ENCODE measurements around the gene EOMES. TPM values are rescaled to one million over a fixed set of nuclear protein-coding genes. Genes with fewer than 3 reads are reported as not detected.
A peak's percentile ranks its signal among the peaks of the same experiment; 100 is the strongest.
"Not testable (repeated sequence)": the region's sequence is repeated elsewhere in the genome, so short reads cannot be mapped to it uniquely, and the experiment has no call there.

Gene EOMES
- total RNA-seq: 1 to 10 TPM in 1 of 2 donors, under 1 TPM in 1; 0.29 to 1.7 TPM

- no peak within 1 kb of the TSS for H3K27ac Mint-ChIP-seq
- ATAC-seq: peak; percentile 66 to 79
- no peaks in the 10 kb centered on the region for H3K9me3 Mint-ChIP-seq
- peaks cover 0 to 14% of the 10 kb centered on the region in 2 donors for H3K36me3 Mint-ChIP-seq
- DNase-seq (ENCODE audit: low spot score in 2 of 2): peak; percentile 62 to 74
Observed at GRCh38 chr3:27721717-27722564, at the start of gene EOMES. Gene EOMES (minus strand): TSS chr3:27722323. CDS start chr3:27722294, 29 bp downstream.

DNA sequence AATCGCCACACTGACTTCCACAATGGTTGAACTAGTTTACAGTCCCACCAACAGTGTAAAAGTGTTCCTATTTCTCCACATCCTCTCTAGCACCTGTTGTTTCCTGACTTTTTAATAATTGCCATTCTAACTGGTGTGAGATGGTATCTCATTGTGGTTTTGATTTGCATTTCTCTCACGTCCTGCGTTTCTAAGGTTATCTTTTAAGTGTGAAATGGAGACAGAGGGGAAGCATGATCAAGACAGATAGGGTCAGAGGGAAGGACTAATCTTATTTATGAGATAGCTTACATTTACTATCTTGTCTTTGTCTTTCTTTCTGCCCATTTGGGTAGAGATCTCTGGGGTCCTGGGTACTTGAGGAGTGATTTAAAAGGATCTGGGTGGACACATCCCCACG lies 48.3 kb upstream of the EOMES start:
- DNase-seq (ENCODE audit: low spot score in 2 of 2); H3K27ac Mint-ChIP-seq; H3K36me3 Mint-ChIP-seq; ATAC-seq; H3K9me3 Mint-ChIP-seq: not testable (repeated sequence)

DNA sequence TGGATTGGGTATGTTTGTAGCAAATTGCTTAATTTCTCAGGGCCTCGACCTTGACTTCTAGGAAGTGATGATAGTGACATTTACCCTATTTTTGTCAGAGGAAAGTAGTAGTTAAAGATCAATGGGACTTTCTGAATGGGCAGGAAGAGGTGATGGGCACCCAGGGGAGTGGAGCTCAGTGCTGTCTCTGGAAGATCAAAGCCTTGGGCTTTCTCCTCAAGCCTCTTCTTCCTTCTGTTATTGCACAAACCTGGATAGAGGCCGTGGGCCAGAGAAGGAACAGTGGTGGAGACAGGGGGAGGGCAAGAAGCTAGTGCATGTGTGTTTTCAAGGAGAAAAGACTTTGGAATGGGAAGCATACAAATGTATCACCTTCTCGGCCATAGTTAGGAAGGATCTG lies 44.9 kb upstream of the EOMES start:
- no peak for ATAC-seq
- H3K9me3 Mint-ChIP-seq: no peaks in the 10 kb centered on the region
- no peak overlapping the region for H3K27ac Mint-ChIP-seq
- no peak for DNase-seq (ENCODE audit: low spot score in 2 of 2)
- no peaks in the 10 kb centered on the region for H3K36me3 Mint-ChIP-seq

- Mint-ChIP-seq H3K27ac (peak overlapping the region in 1 of 2 donors; percentile 31), H3K36me3 (peaks cover 0 to 1% of the 10 kb centered on the region in 2 donors), H3K9me3 (peaks cover under 1 to 1% of the 10 kb centered on the region in 2 donors)
- ATAC-seq (peak; percentile 28 to 76), DNase-seq (ENCODE audit: low spot score in 2 of 2) (no peak)
Observed at GRCh38 chr3:27758083-27758482, 36.0 kb upstream of the EOMES start.

- ATAC-seq: no peak
- no peak for DNase-seq (ENCODE audit: low spot score in 2 of 2)
- Mint-ChIP-seq H3K9me3 (peaks cover 4 to 5% of the 10 kb centered on the region in 2 donors), H3K27ac (no peak overlapping the region), H3K36me3 (peaks cover 0 to 8% of the 10 kb centered on the region in 2 donors)
Observed at GRCh38 chr3:27756877-27757276, 34.8 kb upstream of the EOMES start.

DNA sequence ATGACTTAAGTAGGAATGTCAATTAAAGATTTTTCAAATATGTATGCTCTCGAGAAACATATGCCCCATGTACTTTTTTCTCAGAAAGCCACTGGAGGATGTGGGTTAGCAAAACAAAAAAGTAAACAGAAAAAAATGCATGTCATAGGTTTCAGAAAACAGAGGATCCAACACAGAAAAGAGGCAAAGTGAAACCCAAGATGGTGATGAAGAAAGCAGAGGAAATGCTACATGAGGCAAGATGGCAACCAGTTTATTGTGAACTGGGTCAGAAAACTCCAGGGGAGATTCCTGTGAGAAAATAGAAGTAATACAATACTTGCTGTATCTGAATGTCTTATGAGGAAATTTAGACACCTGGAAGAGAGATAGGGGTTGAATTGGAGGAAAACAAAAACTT lies 30.8 kb upstream of the EOMES start:
- Mint-ChIP-seq H3K9me3 (peaks cover 8 to 18% of the 10 kb centered on the region in 2 donors), H3K27ac (no peak overlapping the region), H3K36me3 (peaks cover 0 to 8% of the 10 kb centered on the region in 2 donors)
- ATAC-seq: peak in 1 of 2 donors; percentile 48
- no peak for DNase-seq (ENCODE audit: low spot score in 2 of 2)

GRCh38 chr3:27749643-27750042 lies 27.5 kb upstream of the EOMES start:
- Mint-ChIP-seq H3K36me3 (peaks cover 0 to 8% of the 10 kb centered on the region in 2 donors), H3K9me3 (peaks cover 8 to 18% of the 10 kb centered on the region in 2 donors), H3K27ac (no peak overlapping the region)
- DNase-seq (ENCODE audit: low spot score in 2 of 2) (no peak), ATAC-seq (no peak)

- Mint-ChIP-seq H3K9me3 (peaks cover 7 to 18% of the 10 kb centered on the region in 2 donors), H3K27ac (no peak overlapping the region), H3K36me3 (no peaks in the 10 kb centered on the region)
- DNase-seq (ENCODE audit: low spot score in 2 of 2) (no peak), ATAC-seq (no peak)
Observed at GRCh38 chr3:27746838-27747237, 24.7 kb upstream of the EOMES start.

GRCh38 chr3:27740854-27741253 lies 18.7 kb upstream of the EOMES start:
- Mint-ChIP-seq H3K9me3 (peaks cover 4 to 5% of the 10 kb centered on the region in 2 donors), H3K27ac (no peak overlapping the region), H3K36me3 (no peaks in the 10 kb centered on the region)
- ATAC-seq (no peak), DNase-seq (ENCODE audit: low spot score in 2 of 2) (no peak)

- no peaks in the 10 kb centered on the region for H3K36me3 Mint-ChIP-seq
- DNase-seq (ENCODE audit: low spot score in 2 of 2): no peak
- no peak overlapping the region for H3K27ac Mint-ChIP-seq
Observed at GRCh38 chr3:27737091-27737490, 15.0 kb upstream of the EOMES start.

GRCh38 chr3:27730774-27731659 lies 8.9 kb upstream of the EOMES start:
- no peak for DNase-seq (ENCODE audit: low spot score in 2 of 2)
- ATAC-seq: no peak
- Mint-ChIP-seq H3K9me3 (no peaks in the 10 kb centered on the region), H3K36me3 (peaks cover 0 to 16% of the 10 kb centered on the region in 2 donors), H3K27ac (no peak overlapping the region)

More at GRCh38 chr3:27737091-27737490, 15.0 kb upstream of the EOMES start:
- no peaks in the 10 kb centered on the region for H3K9me3 Mint-ChIP-seq
- no peak for ATAC-seq

DNA sequence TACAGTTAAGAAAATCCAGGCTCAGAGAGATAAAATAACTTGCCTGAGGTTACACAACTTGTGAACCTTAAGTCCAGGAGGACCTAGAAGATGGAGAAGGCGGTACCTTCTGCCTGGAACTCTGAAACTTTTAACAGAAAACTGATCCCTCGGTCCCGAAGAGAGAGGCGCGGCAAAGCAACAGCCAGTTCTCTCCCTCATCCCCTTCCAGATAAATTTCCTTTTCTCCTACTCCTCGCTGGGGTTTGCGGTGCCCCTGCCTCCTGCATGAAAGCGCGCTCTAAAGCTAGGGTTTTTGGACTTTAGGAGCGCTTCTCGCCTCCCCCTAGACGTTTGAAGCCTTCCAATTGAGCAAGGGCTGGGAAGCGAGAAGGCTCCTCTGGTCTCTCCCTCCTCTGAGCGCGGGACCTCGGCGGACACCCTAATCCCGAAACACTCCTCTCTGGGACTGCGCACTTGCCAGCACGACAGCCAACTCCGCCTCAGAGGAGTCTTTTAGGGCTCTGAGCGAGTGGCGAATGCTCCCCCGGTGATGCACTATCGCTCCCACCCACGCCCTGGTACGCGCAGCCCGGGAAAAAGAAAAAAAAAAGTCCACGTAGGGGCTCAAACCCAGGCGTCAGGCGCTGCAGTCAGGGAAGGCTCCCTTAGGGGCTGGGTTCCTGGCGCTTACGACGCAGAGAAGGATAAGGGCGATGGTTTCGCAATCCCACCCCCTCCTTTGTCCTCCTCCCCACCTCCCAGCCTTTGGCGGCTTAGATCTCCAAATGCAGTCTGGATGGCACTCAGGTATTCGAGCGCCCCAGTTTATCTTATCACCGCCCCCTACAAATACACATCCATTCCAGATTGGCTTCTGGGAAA lies 7.9 kb upstream of the EOMES start:
- ATAC-seq: peak in 1 of 2 donors; percentile 36
- Mint-ChIP-seq H3K9me3 (no peaks in the 10 kb centered on the region), H3K36me3 (peaks cover 0 to 16% of the 10 kb centered on the region in 2 donors), H3K27ac (no peak overlapping the region)
- DNase-seq (ENCODE audit: low spot score in 2 of 2): peak in 1 of 2 donors; percentile 18

DNA sequence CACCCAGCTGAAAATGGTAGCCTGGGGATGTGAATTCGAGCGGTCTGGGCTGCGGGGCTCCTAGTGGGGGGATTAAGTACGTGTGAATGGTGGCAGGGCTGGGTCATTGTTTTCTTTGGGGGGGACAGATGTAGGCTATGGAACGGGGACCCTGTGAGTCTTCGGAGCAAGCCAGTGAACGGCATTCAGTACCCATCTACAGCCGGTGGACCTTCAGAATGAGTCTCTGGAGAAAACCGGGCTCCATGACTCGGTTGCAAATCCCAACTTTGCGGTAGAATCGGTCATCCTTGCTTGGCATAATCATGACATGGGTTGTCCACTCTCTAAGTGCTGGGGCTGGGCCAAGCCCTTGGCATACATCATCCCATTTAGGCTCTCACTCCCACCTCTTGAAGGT lies 7.2 kb upstream of the EOMES start:
- Mint-ChIP-seq H3K9me3 (no peaks in the 10 kb centered on the region), H3K36me3 (peaks cover 3 to 16% of the 10 kb centered on the region in 2 donors), H3K27ac (no peak overlapping the region)
- DNase-seq (ENCODE audit: low spot score in 2 of 2) (no peak), ATAC-seq (no peak)

DNA sequence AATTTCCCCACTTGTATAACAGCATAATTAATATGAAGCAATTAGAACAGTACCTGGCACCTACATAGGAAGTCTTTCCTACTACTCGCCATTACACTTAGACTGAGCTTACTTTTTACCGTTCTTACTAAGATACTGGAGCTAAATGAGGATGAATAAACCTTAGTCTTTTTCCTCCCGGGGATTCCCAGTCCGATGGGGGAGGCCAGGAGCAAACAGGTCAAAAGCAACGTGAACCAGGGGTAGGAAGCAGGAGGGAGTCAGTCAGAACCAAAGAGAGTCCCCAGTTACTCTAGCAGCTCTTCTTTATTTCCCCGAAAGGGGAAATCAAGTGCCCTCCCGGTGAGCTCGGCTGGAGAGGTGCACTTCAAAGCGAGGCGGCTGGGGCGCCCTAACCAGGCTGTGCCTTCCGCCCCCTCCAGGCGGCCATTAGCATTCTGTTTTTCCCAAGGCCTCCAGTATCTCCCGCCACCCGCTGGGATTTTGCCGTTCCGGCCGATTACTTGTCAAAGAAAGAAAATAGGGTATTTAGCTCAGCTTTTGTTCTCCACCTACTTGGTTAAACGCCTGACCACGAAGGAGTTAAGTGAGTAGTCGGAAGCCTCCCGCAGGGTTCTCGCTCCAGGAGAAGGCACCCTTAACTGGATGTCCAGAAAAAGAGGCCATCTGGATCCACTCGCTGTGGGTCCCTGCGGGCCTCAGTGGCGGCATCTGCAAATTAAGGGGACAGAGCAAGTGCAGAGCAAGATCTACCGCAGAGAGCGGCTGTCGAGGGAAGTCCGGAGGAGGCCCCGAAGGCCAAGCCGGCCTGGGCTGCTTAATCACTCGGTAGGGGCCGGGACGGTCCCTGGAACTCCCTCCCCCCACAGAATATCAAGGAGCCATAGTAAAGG lies 6.3 kb upstream of the EOMES start:
- H3K9me3 Mint-ChIP-seq: no peaks in the 10 kb centered on the region
- H3K36me3 Mint-ChIP-seq: peaks cover 10 to 16% of the 10 kb centered on the region in 2 donors
- peak overlapping the region in 1 of 2 donors; percentile 65 for H3K27ac Mint-ChIP-seq
- DNase-seq (ENCODE audit: low spot score in 2 of 2) (no peak), ATAC-seq (peak; percentile 36 to 70)

- no peaks in the 10 kb centered on the region for H3K9me3 Mint-ChIP-seq
- ATAC-seq (no peak), DNase-seq (ENCODE audit: low spot score in 2 of 2) (no peak)
- no peak overlapping the region for H3K27ac Mint-ChIP-seq
- H3K36me3 Mint-ChIP-seq: peaks cover 10 to 16% of the 10 kb centered on the region in 2 donors
Observed at GRCh38 chr3:27726240-27726639, 4.1 kb upstream of the EOMES start.

Data from activated naive CD4-positive, alpha-beta T cell treated with anti-CD3 and anti-CD28 coated beads, Interleukin-2, amount 50 U/mL, for 72 hours (primary cell).